K562 (cell line): ENCODE measurements around the gene TUBG2. TPM values are rescaled to one million over a fixed set of nuclear protein-coding genes. Genes with fewer than 3 reads are reported as not detected.
A peak's percentile ranks its signal among the peaks of the same experiment; 100 is the strongest.

Experiments used
- AFF1 ChIP-seq, 2 experiments: fragments of 450-650 bp; IDR thresholded peaks; 2 replicates each; pipeline ENCODE4 v1.6.1; 2018; ENCODE audit warnings: mild to moderate bottlenecking in 2 of 2, low read depth in 1 of 2; ENCODE audit not compliant: partially characterized antibody in 2 of 2
- BACH1 ChIP-seq: fragments of 200-800 bp; sonication (Bioruptor generic); IDR thresholded peaks from 2 replicates; pipeline ENCODE4 v1.6.1; 2016; ENCODE audit warnings: missing genetic modification characterization, missing compliant biosample characterization
- BDP1 ChIP-seq: IDR thresholded peaks from 3 replicates; pipeline ENCODE4 v1.6.1; 2011; ENCODE audit not compliant: insufficient read length, insufficient read depth
- DNMT1 ChIP-seq: fragments of 450-650 bp; IDR thresholded peaks from 2 replicates; pipeline ENCODE4 v1.6.1; 2016; ENCODE audit warnings: antibody characterized with exemption, mild to moderate bottlenecking
- ESRRA ChIP-seq: fragments of 450-650 bp; IDR thresholded peaks from 2 replicates; pipeline ENCODE4 v1.6.1; 2014; ENCODE audit warnings: low read depth, mild to moderate bottlenecking, moderate library complexity, borderline replicate concordance
- FOXK1 ChIP-seq: sonication (generic); formaldehyde crosslinking; IDR thresholded peaks from 2 replicates; pipeline ENCODE4 v1.8.0; 2022; ENCODE audit warnings: missing genetic modification reagents, mild to moderate bottlenecking, borderline replicate concordance
- MCM2 ChIP-seq: fragments of 450-650 bp; IDR thresholded peaks from 2 replicates; pipeline ENCODE4 v1.6.1; 2017; ENCODE audit warnings: low read depth, mild to moderate bottlenecking
- MCM5 ChIP-seq: fragments of 450-650 bp; IDR thresholded peaks from 2 replicates; pipeline ENCODE4 v1.6.1; 2016; ENCODE audit warnings: low read depth
- MITF ChIP-seq: IDR thresholded peaks from 2 replicates; pipeline ENCODE4 v1.6.1; 2014; ENCODE audit warnings: antibody characterized with exemption
- NBN ChIP-seq: fragments of 450-650 bp; IDR thresholded peaks from 2 replicates; pipeline ENCODE4 v1.6.1; 2016; ENCODE audit warnings: low read depth, mild to moderate bottlenecking
- SMARCC2 ChIP-seq: fragments of 450-650 bp; IDR thresholded peaks from 2 replicates; pipeline ENCODE4 v1.6.1; 2017; ENCODE audit warnings: antibody characterized with exemption, moderate library complexity, mild to moderate bottlenecking, low read depth
- SRSF9 ChIP-seq: fragments of 200-400 bp; formaldehyde crosslinking; IDR thresholded peaks from 2 replicates; pipeline ENCODE4 v1.6.1; 2017; ENCODE audit warnings: low read depth, low read length, borderline replicate concordance
- ZBTB43 ChIP-seq: sonication (generic); formaldehyde crosslinking; IDR thresholded peaks from 2 replicates; pipeline ENCODE4 v1.8.0; 2023; ENCODE audit warnings: mild to moderate bottlenecking, missing genetic modification reagents
- ZBTB49 ChIP-seq: sonication (generic); formaldehyde crosslinking; IDR thresholded peaks from 2 replicates; pipeline ENCODE4 v1.8.0; 2022; ENCODE audit warnings: missing genetic modification reagents, mild to moderate bottlenecking, borderline replicate concordance
- ZNF644 ChIP-seq: fragments of 200-800 bp; sonication (Bioruptor generic); IDR thresholded peaks from 2 replicates; pipeline ENCODE4 v1.6.1; 2016; ENCODE audit warnings: low read depth, missing genetic modification characterization, missing compliant biosample characterization
- polyA plus RNA-seq, 8 experiments: library from polyadenylated mRNA; depleted of rRNA in 4 of 8; stranded (reverse) in 5 of 8; unstranded in 3 of 8; fragments of >200 nt; fragmentation: Nextera tagmentation in 2 of 8; fragmentation: Illumina TruSeq in 1 of 8; extraction: Ambion mirVana in 2 of 8; extraction: Trizol in 1 of 8; gene quantifications; 2 replicates each; pipeline versions ENCODE4 v1.2.1 to v1.2.3, GENCODE V29; 2011 to 2014; ENCODE audit warnings: inconsistent platforms in 1 of 8, missing spikeins in 1 of 8
- total RNA-seq, 7 experiments: library from RNA; depleted of rRNA in 6 of 7; stranded (reverse); fragments of >200 nt in 6 of 7; fragmentation: Illumina TruSeq in 2 of 7; extraction: Trizol in 2 of 7; gene quantifications; 2 replicates each; pipeline versions ENCODE4 v1.2.1 to v1.2.3, GENCODE V29; 2011 to 2021; ENCODE audit warnings: low replicate concordance in 1 of 7
- TF ChIP-seq, protein P1 (sequence below): IDR thresholded peaks from 2 replicates; pipeline ENCODE4 v1.6.1; 2011; ENCODE audit warnings: borderline replicate concordance, low read depth, mild to moderate bottlenecking, moderate library complexity, low read length; ENCODE audit not compliant: insufficient read depth, poor library complexity, severe bottlenecking

Gene TUBG2
- total and polyA plus RNA-seq, 9 of the 15 experiments (the other 6 are each of a cell fraction or from before 2014, with no cell fraction given): 0.09 to 0.80 (median 0.24) TPM; not detected in 2

GRCh38 chr17:42632949-42633444 is 26.1 kb upstream of the TUBG2 start (continued):
- TF ChIP-seq ESRRA (peak; percentile 76), BDP1 (no peak), SMARCC2 (no peak), ZNF644 (tag) (no peak), NBN (peak; percentile 60; the same call in 1 of the 2 replicates), MCM5 (no peak), FOXK1 (CRISPR knock-in tag) (no peak), ZBTB49 (CRISPR knock-in tag) (no peak), BACH1 (no peak), ZBTB43 (CRISPR knock-in tag) (no peak), DNMT1 (no peak), AFF1 (IDR thresholded peaks at IDR 0.05; ENCODE audit: low read depth in 1 of 2, partially characterized antibody in 2 of 2) (no peak), SRSF9 (no peak), MITF (0 out of 2 replicates have a peak, but pooled peaks have one; percentile 38), MCM2 (no peak)
- TF ChIP-seq, protein P1, sequence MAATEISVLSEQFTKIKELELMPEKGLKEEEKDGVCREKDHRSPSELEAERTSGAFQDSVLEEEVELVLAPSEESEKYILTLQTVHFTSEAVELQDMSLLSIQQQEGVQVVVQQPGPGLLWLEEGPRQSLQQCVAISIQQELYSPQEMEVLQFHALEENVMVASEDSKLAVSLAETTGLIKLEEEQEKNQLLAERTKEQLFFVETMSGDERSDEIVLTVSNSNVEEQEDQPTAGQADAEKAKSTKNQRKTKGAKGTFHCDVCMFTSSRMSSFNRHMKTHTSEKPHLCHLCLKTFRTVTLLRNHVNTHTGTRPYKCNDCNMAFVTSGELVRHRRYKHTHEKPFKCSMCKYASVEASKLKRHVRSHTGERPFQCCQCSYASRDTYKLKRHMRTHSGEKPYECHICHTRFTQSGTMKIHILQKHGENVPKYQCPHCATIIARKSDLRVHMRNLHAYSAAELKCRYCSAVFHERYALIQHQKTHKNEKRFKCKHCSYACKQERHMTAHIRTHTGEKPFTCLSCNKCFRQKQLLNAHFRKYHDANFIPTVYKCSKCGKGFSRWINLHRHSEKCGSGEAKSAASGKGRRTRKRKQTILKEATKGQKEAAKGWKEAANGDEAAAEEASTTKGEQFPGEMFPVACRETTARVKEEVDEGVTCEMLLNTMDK: no peak
